ENCODE measurements around the gene EIF4E3.

DNA sequence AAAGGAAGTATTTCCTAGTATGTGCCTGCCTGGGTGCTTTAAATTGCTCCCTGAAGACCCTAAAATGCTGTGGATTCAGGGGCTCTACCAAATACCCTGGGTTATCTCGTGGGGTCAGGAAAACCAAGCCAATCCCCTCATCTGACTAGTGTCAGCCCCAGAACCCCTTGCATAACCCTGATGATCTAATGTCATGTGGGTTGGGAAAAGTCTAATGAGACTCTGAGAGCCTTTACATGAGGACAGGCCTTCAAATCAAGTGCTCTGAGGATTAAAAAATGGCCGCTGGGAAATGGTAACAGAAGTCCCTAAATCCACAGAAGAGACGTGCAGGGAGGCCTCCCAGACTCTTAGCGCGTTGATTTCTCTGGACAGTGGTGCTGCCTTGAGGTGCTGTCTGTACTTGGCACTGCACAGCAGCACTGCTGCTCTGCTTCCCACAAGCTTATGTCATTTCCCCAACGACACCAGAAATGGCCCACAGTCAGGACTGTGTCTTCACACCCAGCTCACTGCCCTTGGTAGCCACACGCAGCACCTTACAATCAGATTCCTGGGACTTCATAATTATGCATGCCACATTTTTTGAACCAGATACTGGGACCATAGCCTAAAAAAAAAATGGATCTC, 16.6 kb downstream of the EIF4E3 start:
- TF ChIP-seq, protein P1, sequence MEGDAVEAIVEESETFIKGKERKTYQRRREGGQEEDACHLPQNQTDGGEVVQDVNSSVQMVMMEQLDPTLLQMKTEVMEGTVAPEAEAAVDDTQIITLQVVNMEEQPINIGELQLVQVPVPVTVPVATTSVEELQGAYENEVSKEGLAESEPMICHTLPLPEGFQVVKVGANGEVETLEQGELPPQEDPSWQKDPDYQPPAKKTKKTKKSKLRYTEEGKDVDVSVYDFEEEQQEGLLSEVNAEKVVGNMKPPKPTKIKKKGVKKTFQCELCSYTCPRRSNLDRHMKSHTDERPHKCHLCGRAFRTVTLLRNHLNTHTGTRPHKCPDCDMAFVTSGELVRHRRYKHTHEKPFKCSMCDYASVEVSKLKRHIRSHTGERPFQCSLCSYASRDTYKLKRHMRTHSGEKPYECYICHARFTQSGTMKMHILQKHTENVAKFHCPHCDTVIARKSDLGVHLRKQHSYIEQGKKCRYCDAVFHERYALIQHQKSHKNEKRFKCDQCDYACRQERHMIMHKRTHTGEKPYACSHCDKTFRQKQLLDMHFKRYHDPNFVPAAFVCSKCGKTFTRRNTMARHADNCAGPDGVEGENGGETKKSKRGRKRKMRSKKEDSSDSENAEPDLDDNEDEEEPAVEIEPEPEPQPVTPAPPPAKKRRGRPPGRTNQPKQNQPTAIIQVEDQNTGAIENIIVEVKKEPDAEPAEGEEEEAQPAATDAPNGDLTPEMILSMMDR (IDR thresholded peaks at IDR 0.05), result no peak
- TF ChIP-seq POLR2A (IDR thresholded peaks at IDR 0.05; ENCODE audit: low read length) (no peak), RAD21 (conservative IDR thresholded peaks at IDR 0.05 in 1 of 2, IDR thresholded peaks at IDR 0.05 in 1 of 2) (no peak), PHF8 (IDR thresholded peaks at IDR 0.05; ENCODE audit: borderline replicate concordance, low read depth) (no peak), MYC (IDR thresholded peaks at IDR 0.05; ENCODE audit: borderline replicate concordance, low read length) (no peak), HOXA7 (CRISPR knock-in tag; IDR thresholded peaks at IDR 0.05) (no peak)
- TF ChIP-seq, protein P2, sequence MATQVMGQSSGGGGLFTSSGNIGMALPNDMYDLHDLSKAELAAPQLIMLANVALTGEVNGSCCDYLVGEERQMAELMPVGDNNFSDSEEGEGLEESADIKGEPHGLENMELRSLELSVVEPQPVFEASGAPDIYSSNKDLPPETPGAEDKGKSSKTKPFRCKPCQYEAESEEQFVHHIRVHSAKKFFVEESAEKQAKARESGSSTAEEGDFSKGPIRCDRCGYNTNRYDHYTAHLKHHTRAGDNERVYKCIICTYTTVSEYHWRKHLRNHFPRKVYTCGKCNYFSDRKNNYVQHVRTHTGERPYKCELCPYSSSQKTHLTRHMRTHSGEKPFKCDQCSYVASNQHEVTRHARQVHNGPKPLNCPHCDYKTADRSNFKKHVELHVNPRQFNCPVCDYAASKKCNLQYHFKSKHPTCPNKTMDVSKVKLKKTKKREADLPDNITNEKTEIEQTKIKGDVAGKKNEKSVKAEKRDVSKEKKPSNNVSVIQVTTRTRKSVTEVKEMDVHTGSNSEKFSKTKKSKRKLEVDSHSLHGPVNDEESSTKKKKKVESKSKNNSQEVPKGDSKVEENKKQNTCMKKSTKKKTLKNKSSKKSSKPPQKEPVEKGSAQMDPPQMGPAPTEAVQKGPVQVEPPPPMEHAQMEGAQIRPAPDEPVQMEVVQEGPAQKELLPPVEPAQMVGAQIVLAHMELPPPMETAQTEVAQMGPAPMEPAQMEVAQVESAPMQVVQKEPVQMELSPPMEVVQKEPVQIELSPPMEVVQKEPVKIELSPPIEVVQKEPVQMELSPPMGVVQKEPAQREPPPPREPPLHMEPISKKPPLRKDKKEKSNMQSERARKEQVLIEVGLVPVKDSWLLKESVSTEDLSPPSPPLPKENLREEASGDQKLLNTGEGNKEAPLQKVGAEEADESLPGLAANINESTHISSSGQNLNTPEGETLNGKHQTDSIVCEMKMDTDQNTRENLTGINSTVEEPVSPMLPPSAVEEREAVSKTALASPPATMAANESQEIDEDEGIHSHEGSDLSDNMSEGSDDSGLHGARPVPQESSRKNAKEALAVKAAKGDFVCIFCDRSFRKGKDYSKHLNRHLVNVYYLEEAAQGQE (IDR thresholded peaks at IDR 0.05), result no peak

All from A549 (cell line).